Measurements from ENCODE around the gene SDCCAG8.

- TF ChIP-seq KLF8 (tag by site-specific recombination; IDR thresholded peaks at IDR 0.05): no peak
- TF ChIP-seq ZNF239 (tag by site-specific recombination; IDR thresholded peaks at IDR 0.05): no peak
- TF ChIP-seq YY1 (tag by site-specific recombination; IDR thresholded peaks at IDR 0.05): no peak
- TF ChIP-seq, protein P1, sequence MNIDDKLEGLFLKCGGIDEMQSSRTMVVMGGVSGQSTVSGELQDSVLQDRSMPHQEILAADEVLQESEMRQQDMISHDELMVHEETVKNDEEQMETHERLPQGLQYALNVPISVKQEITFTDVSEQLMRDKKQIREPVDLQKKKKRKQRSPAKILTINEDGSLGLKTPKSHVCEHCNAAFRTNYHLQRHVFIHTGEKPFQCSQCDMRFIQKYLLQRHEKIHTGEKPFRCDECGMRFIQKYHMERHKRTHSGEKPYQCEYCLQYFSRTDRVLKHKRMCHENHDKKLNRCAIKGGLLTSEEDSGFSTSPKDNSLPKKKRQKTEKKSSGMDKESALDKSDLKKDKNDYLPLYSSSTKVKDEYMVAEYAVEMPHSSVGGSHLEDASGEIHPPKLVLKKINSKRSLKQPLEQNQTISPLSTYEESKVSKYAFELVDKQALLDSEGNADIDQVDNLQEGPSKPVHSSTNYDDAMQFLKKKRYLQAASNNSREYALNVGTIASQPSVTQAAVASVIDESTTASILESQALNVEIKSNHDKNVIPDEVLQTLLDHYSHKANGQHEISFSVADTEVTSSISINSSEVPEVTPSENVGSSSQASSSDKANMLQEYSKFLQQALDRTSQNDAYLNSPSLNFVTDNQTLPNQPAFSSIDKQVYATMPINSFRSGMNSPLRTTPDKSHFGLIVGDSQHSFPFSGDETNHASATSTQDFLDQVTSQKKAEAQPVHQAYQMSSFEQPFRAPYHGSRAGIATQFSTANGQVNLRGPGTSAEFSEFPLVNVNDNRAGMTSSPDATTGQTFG (tag by site-specific recombination; IDR thresholded peaks at IDR 0.05; ENCODE audit: borderline replicate concordance): no peak
- no peak for TF ChIP-seq SETDB1 (IDR thresholded peaks at IDR 0.05; ENCODE audit: insufficient read length, low read length)
- no peak for TF ChIP-seq ZNF791 (tag by site-specific recombination; IDR thresholded peaks at IDR 0.05)
- TF ChIP-seq ZNF274 (IDR thresholded peaks at IDR 0.05; ENCODE audit: low read length): no peak
- TF ChIP-seq ZNF274 (tag by site-specific recombination; IDR thresholded peaks at IDR 0.05; ENCODE audit: borderline replicate concordance): no peak
- TF ChIP-seq, protein P2, sequence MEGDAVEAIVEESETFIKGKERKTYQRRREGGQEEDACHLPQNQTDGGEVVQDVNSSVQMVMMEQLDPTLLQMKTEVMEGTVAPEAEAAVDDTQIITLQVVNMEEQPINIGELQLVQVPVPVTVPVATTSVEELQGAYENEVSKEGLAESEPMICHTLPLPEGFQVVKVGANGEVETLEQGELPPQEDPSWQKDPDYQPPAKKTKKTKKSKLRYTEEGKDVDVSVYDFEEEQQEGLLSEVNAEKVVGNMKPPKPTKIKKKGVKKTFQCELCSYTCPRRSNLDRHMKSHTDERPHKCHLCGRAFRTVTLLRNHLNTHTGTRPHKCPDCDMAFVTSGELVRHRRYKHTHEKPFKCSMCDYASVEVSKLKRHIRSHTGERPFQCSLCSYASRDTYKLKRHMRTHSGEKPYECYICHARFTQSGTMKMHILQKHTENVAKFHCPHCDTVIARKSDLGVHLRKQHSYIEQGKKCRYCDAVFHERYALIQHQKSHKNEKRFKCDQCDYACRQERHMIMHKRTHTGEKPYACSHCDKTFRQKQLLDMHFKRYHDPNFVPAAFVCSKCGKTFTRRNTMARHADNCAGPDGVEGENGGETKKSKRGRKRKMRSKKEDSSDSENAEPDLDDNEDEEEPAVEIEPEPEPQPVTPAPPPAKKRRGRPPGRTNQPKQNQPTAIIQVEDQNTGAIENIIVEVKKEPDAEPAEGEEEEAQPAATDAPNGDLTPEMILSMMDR (tag by site-specific recombination; IDR thresholded peaks at IDR 0.05): no peak
- no peak for TF ChIP-seq SALL2 (tag by site-specific recombination; IDR thresholded peaks at IDR 0.05; ENCODE audit: borderline replicate concordance)
- TF ChIP-seq REPIN1 (tag by site-specific recombination; IDR thresholded peaks at IDR 0.05; ENCODE audit: low read depth): no peak
- TF ChIP-seq MYNN (tag by site-specific recombination; IDR thresholded peaks at IDR 0.05; ENCODE audit: borderline replicate concordance): no peak
Observed at GRCh38 chr1:243367314-243367713, 111.5 kb downstream of the SDCCAG8 start.

All from HEK293 (cell line).